Mucosa of stomach (tissue), 1 donor: ENCODE measurements around the gene KCNMA1.

ENCODE experiments used
- H3K27me3 ChIP-seq: one replicate; pipeline ENCODE4 v1.7.0; 2013; ENCODE audit warnings: mild to moderate bottlenecking, low read length; ENCODE audit not compliant: control insufficient read depth, insufficient read depth
- H3K36me3 ChIP-seq: one replicate; pipeline ENCODE4 v1.7.0; 2013; ENCODE audit warnings: low read length; ENCODE audit not compliant: control insufficient read depth, insufficient read depth
- H3K4me1 ChIP-seq: one replicate; pipeline ENCODE4 v1.7.0; 2013; ENCODE audit warnings: mild to moderate bottlenecking, low read length; ENCODE audit not compliant: control insufficient read depth, insufficient read depth
- H3K4me3 ChIP-seq: one replicate; pipeline ENCODE4 v1.7.0; 2013; ENCODE audit warnings: low read length
- H3K9ac ChIP-seq: one replicate; pipeline ENCODE4 v1.7.0; 2013; ENCODE audit warnings: mild to moderate bottlenecking, low read length, moderate library complexity
- H3K9me3 ChIP-seq: one replicate; pipeline ENCODE4 v1.7.0; 2013; ENCODE audit warnings: mild to moderate bottlenecking, low read length, moderate library complexity; ENCODE audit not compliant: control insufficient read depth
- donor health status: Pancreatic carcinoma.

KCNMA1 gene

GRCh38 chr10:77043420-77043763 lies 594.2 kb downstream of the KCNMA1 start:
- Histone ChIP-seq H3K4me3 (no peak overlapping the region), H3K4me1 (no peaks in the 10 kb centered on the region), H3K9me3 (no peaks in the 10 kb centered on the region), H3K36me3 (no peaks in the 10 kb centered on the region), H3K9ac (no peak overlapping the region), H3K27me3 (no peaks in the 10 kb centered on the region)

DNA sequence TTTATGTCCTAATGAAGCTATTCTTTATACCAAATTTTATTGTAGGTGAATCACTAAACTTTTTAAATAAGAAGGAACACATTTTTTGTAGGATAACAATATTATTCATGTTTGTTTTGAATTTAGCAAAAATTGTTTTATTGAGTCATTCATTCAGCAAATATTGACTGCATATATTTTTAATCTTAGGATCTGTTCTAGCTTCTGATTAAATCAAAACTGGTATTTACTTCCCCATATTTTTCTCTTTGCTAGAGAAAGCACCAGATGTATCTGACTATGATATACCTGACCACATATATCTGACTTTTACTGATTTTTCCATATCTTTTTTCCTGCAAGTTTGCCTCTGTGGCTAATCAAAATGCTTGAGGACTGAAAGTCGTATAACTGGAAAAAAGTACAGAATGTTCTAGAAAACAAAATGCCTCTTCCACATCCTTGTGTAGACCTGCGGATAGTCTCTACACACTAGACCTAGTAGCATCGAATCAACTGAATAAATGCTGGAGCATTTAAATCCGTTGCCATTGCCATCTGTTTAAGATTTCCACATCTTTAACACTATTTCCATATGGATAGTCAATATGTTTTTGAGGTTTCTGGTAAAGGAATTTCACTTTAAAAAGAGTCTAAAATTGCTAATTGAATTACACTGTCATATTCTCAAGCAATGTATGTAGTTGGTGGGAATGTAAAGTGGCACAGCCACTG lies 594.7 kb downstream of the KCNMA1 start:
- no peaks in the 10 kb centered on the region for H3K9me3 ChIP-seq
- H3K4me3 ChIP-seq, result no peak overlapping the region
- no peaks in the 10 kb centered on the region for H3K36me3 ChIP-seq
- no peak overlapping the region for H3K9ac ChIP-seq
- no peaks in the 10 kb centered on the region for H3K4me1 ChIP-seq
- H3K27me3 ChIP-seq, result no peaks in the 10 kb centered on the region

GRCh38 chr10:77041636-77042258 lies 595.9 kb downstream of the KCNMA1 start:
- Histone ChIP-seq H3K4me3 (no peak overlapping the region), H3K36me3 (no peaks in the 10 kb centered on the region), H3K9ac (no peak overlapping the region), H3K4me1 (no peaks in the 10 kb centered on the region), H3K27me3 (no peaks in the 10 kb centered on the region), H3K9me3 (no peaks in the 10 kb centered on the region)

DNA sequence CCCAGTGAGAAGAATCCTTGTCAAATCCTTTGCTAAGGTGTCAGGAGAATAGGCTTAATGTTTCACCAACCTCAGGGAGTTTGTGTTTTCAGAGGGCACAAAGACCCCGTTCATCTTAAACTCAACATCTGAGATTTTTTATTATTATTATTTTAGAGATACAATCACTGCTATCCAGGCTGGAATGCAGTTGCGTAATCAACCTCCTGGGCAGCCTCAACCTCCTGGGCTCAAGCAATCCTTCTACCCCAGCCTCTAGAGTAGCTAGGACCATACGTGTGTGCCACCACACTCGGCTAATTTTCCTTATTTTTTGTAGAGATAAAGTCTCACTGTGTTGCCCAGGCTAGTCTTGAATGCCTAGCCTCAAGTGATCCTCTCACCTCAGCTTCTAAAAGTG lies 599.2 kb downstream of the KCNMA1 start:
- H3K4me3 ChIP-seq, result no peak overlapping the region
- no peaks in the 10 kb centered on the region for H3K9me3 ChIP-seq
- no peaks in the 10 kb centered on the region for H3K36me3 ChIP-seq
- no peaks in the 10 kb centered on the region for H3K27me3 ChIP-seq
- H3K9ac ChIP-seq, result no peak overlapping the region
- no peaks in the 10 kb centered on the region for H3K4me1 ChIP-seq

GRCh38 chr10:77037735-77038403 lies 599.7 kb downstream of the KCNMA1 start:
- no peak overlapping the region for H3K4me3 ChIP-seq
- no peaks in the 10 kb centered on the region for H3K27me3 ChIP-seq
- H3K4me1 ChIP-seq, result no peaks in the 10 kb centered on the region
- H3K9ac ChIP-seq, result no peak overlapping the region
- H3K9me3 ChIP-seq, result no peaks in the 10 kb centered on the region
- no peaks in the 10 kb centered on the region for H3K36me3 ChIP-seq

- Histone ChIP-seq H3K9me3 (no peaks in the 10 kb centered on the region), H3K4me1 (no peaks in the 10 kb centered on the region), H3K9ac (no peak overlapping the region), H3K27me3 (no peaks in the 10 kb centered on the region), H3K4me3 (no peak overlapping the region), H3K36me3 (no peaks in the 10 kb centered on the region)
Observed at GRCh38 chr10:77036993-77037734, 600.4 kb downstream of the KCNMA1 start.

DNA sequence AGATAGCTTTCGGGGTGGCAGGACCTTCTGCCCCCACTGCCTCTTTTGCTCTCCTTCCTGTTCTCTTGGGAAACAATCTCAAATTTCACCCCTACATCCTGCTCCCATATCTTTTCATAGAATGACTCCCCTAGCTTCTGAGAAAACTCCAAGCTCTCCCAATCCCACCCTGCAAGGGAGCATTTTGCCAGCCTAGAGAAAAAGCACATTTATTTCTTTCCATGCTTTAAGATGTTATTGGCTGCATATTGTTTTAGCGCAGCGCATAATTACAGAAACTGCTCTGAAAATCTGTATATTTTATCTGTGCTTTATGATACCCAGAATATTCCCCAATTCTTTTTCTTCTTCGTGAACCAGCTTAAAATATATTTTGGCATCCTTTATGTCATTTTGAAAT lies 601.3 kb downstream of the KCNMA1 start:
- no peaks in the 10 kb centered on the region for H3K36me3 ChIP-seq
- H3K9ac ChIP-seq, result no peak overlapping the region
- H3K4me3 ChIP-seq, result no peak overlapping the region
- no peaks in the 10 kb centered on the region for H3K9me3 ChIP-seq
- no peaks in the 10 kb centered on the region for H3K4me1 ChIP-seq
- no peaks in the 10 kb centered on the region for H3K27me3 ChIP-seq

- Histone ChIP-seq H3K27me3 (no peaks in the 10 kb centered on the region), H3K4me1 (no peaks in the 10 kb centered on the region), H3K9ac (no peak overlapping the region), H3K9me3 (no peaks in the 10 kb centered on the region), H3K4me3 (no peak overlapping the region), H3K36me3 (no peaks in the 10 kb centered on the region)
Observed at GRCh38 chr10:77034795-77035194, 602.8 kb downstream of the KCNMA1 start.

- H3K9me3 ChIP-seq, result no peaks in the 10 kb centered on the region
Observed at GRCh38 chr10:77034240-77034639, 603.4 kb downstream of the KCNMA1 start.

GRCh38 chr10:77032188-77032570 lies 605.4 kb downstream of the KCNMA1 start:
- Histone ChIP-seq H3K9me3 (no peaks in the 10 kb centered on the region), H3K4me1 (no peaks in the 10 kb centered on the region)

More at GRCh38 chr10:77034240-77034639, 603.4 kb downstream of the KCNMA1 start:
- Histone ChIP-seq H3K4me3 (no peak overlapping the region), H3K9ac (no peak overlapping the region), H3K4me1 (no peaks in the 10 kb centered on the region), H3K36me3 (no peaks in the 10 kb centered on the region), H3K27me3 (no peaks in the 10 kb centered on the region)

GRCh38 chr10:77031531-77032187 lies 605.9 kb downstream of the KCNMA1 start:
- no peaks in the 10 kb centered on the region for H3K4me1 ChIP-seq
- H3K9me3 ChIP-seq, result no peaks in the 10 kb centered on the region
- H3K9ac ChIP-seq, result no peak overlapping the region
- H3K4me3 ChIP-seq, result no peak overlapping the region
- no peaks in the 10 kb centered on the region for H3K36me3 ChIP-seq
- no peaks in the 10 kb centered on the region for H3K27me3 ChIP-seq

More at GRCh38 chr10:77032188-77032570, 605.4 kb downstream of the KCNMA1 start:
- Histone ChIP-seq H3K4me3 (no peak overlapping the region), H3K9ac (no peak overlapping the region), H3K27me3 (no peaks in the 10 kb centered on the region), H3K36me3 (no peaks in the 10 kb centered on the region)
